Measurements from ENCODE around the gene TANGO2.
A peak's percentile ranks its signal among the peaks of the same experiment; 100 is the strongest.

The TANGO2 gene

GRCh38 chr22:20020533-20021195, at the start of gene TANGO2:
TANGO2 (plus strand) TSS chr22:20021110; CDS start chr22:20036799, 15,689 bp downstream.
- ATAC-seq (peak; percentile 94), DNase-seq (peak; percentile 94 to 96)
- peaks cover 56% of the 10 kb centered on the region for H3K4me1 Mint-ChIP-seq
- peaks cover 21% of the 10 kb centered on the region for H3K27me3 Mint-ChIP-seq
- H3K9me3 Mint-ChIP-seq, result no peaks in the 10 kb centered on the region
- peak within 1 kb of the TSS; percentile 89 to 96 for H3K27ac Mint-ChIP-seq
- peak within 1 kb of the TSS; percentile 95 to 97 for H3K4me3 Mint-ChIP-seq

- no peaks in the 10 kb centered on the region for H3K27me3 Mint-ChIP-seq
- H3K9me3 Mint-ChIP-seq, result no peaks in the 10 kb centered on the region
- no peak overlapping the region for H3K4me3 Mint-ChIP-seq
- no peak for DNase-seq
- peaks cover 48% of the 10 kb centered on the region for H3K4me1 Mint-ChIP-seq
- peak; percentile 22 for ATAC-seq
- peak overlapping the region in 1 of 2 donors; percentile 86 for H3K27ac Mint-ChIP-seq
These were observed 49.4 kb upstream of the TANGO2 start for GRCh38 chr22:19971276-19972124.

- Mint-ChIP-seq H3K9me3 (no peaks in the 10 kb centered on the region), H3K4me1 (peaks cover 43% of the 10 kb centered on the region), H3K27me3 (no peaks in the 10 kb centered on the region), H3K27ac (no peak overlapping the region), H3K4me3 (no peak overlapping the region)
- ATAC-seq (no peak), DNase-seq (no peak)
These were observed 48.7 kb upstream of the TANGO2 start for GRCh38 chr22:19972251-19972650.

GRCh38 chr22:19972652-19973550, 48.0 kb upstream of the TANGO2 start:
- H3K27me3 Mint-ChIP-seq, result no peaks in the 10 kb centered on the region
- peaks cover 41% of the 10 kb centered on the region for H3K4me1 Mint-ChIP-seq
- no peak for DNase-seq
- no peak overlapping the region for H3K4me3 Mint-ChIP-seq
- H3K9me3 Mint-ChIP-seq, result no peaks in the 10 kb centered on the region
- no peak for ATAC-seq
- H3K27ac Mint-ChIP-seq, result no peak overlapping the region

- ATAC-seq, result no peak
- Mint-ChIP-seq H3K4me3 (no peak overlapping the region), H3K27me3 (no peaks in the 10 kb centered on the region), H3K4me1 (peaks cover 41% of the 10 kb centered on the region), H3K9me3 (no peaks in the 10 kb centered on the region), H3K27ac (peak overlapping the region in 1 of 2 donors; percentile 77)
- no peak for DNase-seq
These were observed 47.2 kb upstream of the TANGO2 start for GRCh38 chr22:19973551-19974267.

- no peaks in the 10 kb centered on the region for H3K27me3 Mint-ChIP-seq
- H3K4me3 Mint-ChIP-seq, result no peak overlapping the region
- peaks cover 41% of the 10 kb centered on the region for H3K4me1 Mint-ChIP-seq
- peak overlapping the region in 1 of 2 donors; percentile 77 for H3K27ac Mint-ChIP-seq
- no peaks in the 10 kb centered on the region for H3K9me3 Mint-ChIP-seq
- no peak for DNase-seq
- ATAC-seq, result no peak
These were observed 46.5 kb upstream of the TANGO2 start for GRCh38 chr22:19974268-19974861.

- peaks cover 41% of the 10 kb centered on the region for H3K4me1 Mint-ChIP-seq
- H3K27ac Mint-ChIP-seq, result peak overlapping the region; percentile 6 to 60
- peak overlapping the region in 1 of 2 donors; percentile 1 for H3K4me3 Mint-ChIP-seq
These were observed 45.8 kb upstream of the TANGO2 start for GRCh38 chr22:19974935-19975706.

GRCh38 chr22:19975707-19976035, 45.2 kb upstream of the TANGO2 start:
- H3K4me1 Mint-ChIP-seq, result peaks cover 38% of the 10 kb centered on the region
- no peaks in the 10 kb centered on the region for H3K27me3 Mint-ChIP-seq
- no peaks in the 10 kb centered on the region for H3K9me3 Mint-ChIP-seq
- H3K4me3 Mint-ChIP-seq, result peak overlapping the region in 1 of 2 donors; percentile 1
- no peak overlapping the region for H3K27ac Mint-ChIP-seq
- ATAC-seq, result no peak
- no peak for DNase-seq

More at GRCh38 chr22:19974935-19975706, 45.8 kb upstream of the TANGO2 start:
- DNase-seq, result no peak
- no peak for ATAC-seq
- H3K9me3 Mint-ChIP-seq, result no peaks in the 10 kb centered on the region
- no peaks in the 10 kb centered on the region for H3K27me3 Mint-ChIP-seq

- H3K4me3 Mint-ChIP-seq, result no peak overlapping the region
- no peak overlapping the region for H3K27ac Mint-ChIP-seq
- H3K9me3 Mint-ChIP-seq, result no peaks in the 10 kb centered on the region
- peaks cover 28% of the 10 kb centered on the region for H3K4me1 Mint-ChIP-seq
- DNase-seq, result no peak
- ATAC-seq, result no peak
- no peaks in the 10 kb centered on the region for H3K27me3 Mint-ChIP-seq
These were observed 44.2 kb upstream of the TANGO2 start for GRCh38 chr22:19976671-19977070.

GRCh38 chr22:19977296-19978243, 43.3 kb upstream of the TANGO2 start:
- no peaks in the 10 kb centered on the region for H3K9me3 Mint-ChIP-seq
- DNase-seq, result no peak
- H3K4me3 Mint-ChIP-seq, result no peak overlapping the region
- peaks cover 20% of the 10 kb centered on the region for H3K4me1 Mint-ChIP-seq
- ATAC-seq, result no peak
- peak overlapping the region in 1 of 2 donors; percentile 27 for H3K27ac Mint-ChIP-seq
- no peaks in the 10 kb centered on the region for H3K27me3 Mint-ChIP-seq

- H3K4me3 Mint-ChIP-seq, result no peak overlapping the region
These were observed 42.2 kb upstream of the TANGO2 start for GRCh38 chr22:19978748-19979147.

GRCh38 chr22:19979712-19980493, 41.0 kb upstream of the TANGO2 start:
- ATAC-seq (no peak), DNase-seq (no peak)
- no peak overlapping the region for H3K27ac Mint-ChIP-seq
- H3K4me3 Mint-ChIP-seq, result no peak overlapping the region
- H3K9me3 Mint-ChIP-seq, result no peaks in the 10 kb centered on the region
- H3K27me3 Mint-ChIP-seq, result peaks cover 2% of the 10 kb centered on the region
- H3K4me1 Mint-ChIP-seq, result peaks cover 8% of the 10 kb centered on the region

More at GRCh38 chr22:19978748-19979147, 42.2 kb upstream of the TANGO2 start:
- H3K27ac Mint-ChIP-seq, result no peak overlapping the region
- H3K4me1 Mint-ChIP-seq, result peaks cover 20% of the 10 kb centered on the region
- DNase-seq, result no peak
- ATAC-seq, result no peak
- no peaks in the 10 kb centered on the region for H3K27me3 Mint-ChIP-seq
- H3K9me3 Mint-ChIP-seq, result no peaks in the 10 kb centered on the region

Measured in stimulated activated naive CD8-positive, alpha-beta T cell treated with anti-CD3 and anti-CD28 coated beads, Interleukin-15, amount 100 ng/mL, for 72 hours (primary cell).